Retinal pigment epithelial cell (primary cell): ENCODE measurements around the gene DHX57.

Experiments
- DNase-seq: peaks from one replicate; pipeline ENCODE4 v3.0.0-alpha.2; 2010; ENCODE audit warnings: low read depth
- H3K4me3 ChIP-seq: 2 replicates; pipeline ENCODE4 v1.5.1; 2011; ENCODE audit warnings: mild to moderate bottlenecking, low read length, control low read depth, moderate library complexity
- TF ChIP-seq, protein P1 (sequence below): conservative IDR thresholded peaks from 2 replicates; pipeline ENCODE4 v1.5.1; 2011; ENCODE audit warnings: low read depth, low read length, control low read depth, inconsistent platforms

The DHX57 gene

DNA sequence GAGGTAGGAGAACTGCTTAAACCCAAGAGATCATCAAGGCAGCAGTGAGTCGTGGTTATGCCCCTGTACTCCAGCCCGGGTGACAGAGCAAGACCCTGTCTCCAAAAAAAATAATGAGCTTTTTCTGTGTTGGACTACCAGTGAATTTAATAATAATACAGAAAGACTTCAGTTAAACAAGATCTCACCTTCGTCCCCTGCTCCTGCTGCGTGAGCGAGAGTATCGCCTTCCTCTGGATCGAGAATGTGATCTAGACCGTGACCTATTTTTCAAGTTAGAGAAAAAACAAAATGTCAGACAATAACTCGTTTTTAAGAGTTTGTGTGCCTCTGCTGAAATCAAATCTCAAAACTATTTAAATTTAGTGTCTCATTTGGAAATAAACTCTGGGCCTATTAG is 127.3 kb downstream of the DHX57 start:
- DNase-seq: no peak
- no peak overlapping the region for H3K4me3 ChIP-seq
- TF ChIP-seq, protein P1, sequence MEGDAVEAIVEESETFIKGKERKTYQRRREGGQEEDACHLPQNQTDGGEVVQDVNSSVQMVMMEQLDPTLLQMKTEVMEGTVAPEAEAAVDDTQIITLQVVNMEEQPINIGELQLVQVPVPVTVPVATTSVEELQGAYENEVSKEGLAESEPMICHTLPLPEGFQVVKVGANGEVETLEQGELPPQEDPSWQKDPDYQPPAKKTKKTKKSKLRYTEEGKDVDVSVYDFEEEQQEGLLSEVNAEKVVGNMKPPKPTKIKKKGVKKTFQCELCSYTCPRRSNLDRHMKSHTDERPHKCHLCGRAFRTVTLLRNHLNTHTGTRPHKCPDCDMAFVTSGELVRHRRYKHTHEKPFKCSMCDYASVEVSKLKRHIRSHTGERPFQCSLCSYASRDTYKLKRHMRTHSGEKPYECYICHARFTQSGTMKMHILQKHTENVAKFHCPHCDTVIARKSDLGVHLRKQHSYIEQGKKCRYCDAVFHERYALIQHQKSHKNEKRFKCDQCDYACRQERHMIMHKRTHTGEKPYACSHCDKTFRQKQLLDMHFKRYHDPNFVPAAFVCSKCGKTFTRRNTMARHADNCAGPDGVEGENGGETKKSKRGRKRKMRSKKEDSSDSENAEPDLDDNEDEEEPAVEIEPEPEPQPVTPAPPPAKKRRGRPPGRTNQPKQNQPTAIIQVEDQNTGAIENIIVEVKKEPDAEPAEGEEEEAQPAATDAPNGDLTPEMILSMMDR: no peak

DNA sequence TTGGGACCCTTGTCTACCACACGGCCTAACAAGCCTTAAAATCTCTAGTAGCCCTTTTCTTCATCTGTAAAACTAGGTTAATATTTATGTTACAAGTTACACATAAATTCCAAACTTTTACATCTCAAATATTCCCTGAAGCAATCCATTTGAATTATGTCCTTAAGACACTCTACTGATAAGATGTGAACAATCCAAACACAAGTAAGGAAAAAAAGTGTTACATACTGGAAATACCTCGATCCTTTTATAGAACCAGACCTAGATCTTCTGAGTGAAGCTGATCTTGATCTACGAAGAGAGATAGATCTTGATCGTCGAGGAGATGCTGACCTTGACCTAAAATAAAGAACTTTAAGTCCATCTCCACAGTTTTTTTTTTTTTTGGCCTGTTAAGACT is 127.9 kb downstream of the DHX57 start:
- TF ChIP-seq, protein P1: no peak
- no peak for DNase-seq
- no peak overlapping the region for H3K4me3 ChIP-seq
